ENCODE results near the gene IPO5.

IPO5 gene

GRCh38 chr13:98072476-98072875, 119.0 kb downstream of the IPO5 start:
- H3K4me3 ChIP-seq (ENCODE audit: low read depth, low read length), result no peak overlapping the region

More at GRCh38 chr13:98072476-98072875, 119.0 kb downstream of the IPO5 start:
- DNase-seq (ENCODE audit: low read depth), result no peak
- TF ChIP-seq POLR2A (IDR thresholded peaks at IDR 0.05; ENCODE audit: extremely low read depth, insufficient read length) (no peak), MAX (IDR thresholded peaks at IDR 0.05; ENCODE audit: low read depth, low read length) (no peak), CTCF (IDR thresholded peaks at IDR 0.05; ENCODE audit: low read depth, low read length) (no peak), MYC (IDR thresholded peaks at IDR 0.05; ENCODE audit: low read depth, low read length) (no peak)

Data from NB4 (cell line).